CD4-positive, alpha-beta memory T cell (primary cell): ENCODE data around the gene ASH1L. TPM values are rescaled to one million over a fixed set of nuclear protein-coding genes. Genes with fewer than 3 reads are reported as not detected.

Source experiments
- CTCF ChIA-PET: fragments of 350-600 bp; sonication (Branson Sonifier 250); formaldehyde crosslinking; loops from one replicate; lab custom pipeline; 2021; ENCODE audit warnings: inconsistent platforms; ENCODE audit not compliant: partially characterized antibody; lab: Charles Lee
- POLR2A ChIA-PET: fragments of 350-600 bp; sonication (Branson Sonifier 250); formaldehyde crosslinking; loops from one replicate; lab custom pipeline; 2021; ENCODE audit not compliant: partially characterized antibody; lab: Charles Lee
- DNase-seq, 5 donors: peaks; one replicate each; pipeline versions ENCODE4 v3.0.0 to v3.0.0-alpha.2; 2020 to 2022; ENCODE audit warnings: mixed read lengths in 1 of 5
- H3K27ac ChIP-seq: one replicate; pipeline ENCODE4 v1.7.0; 2013; ENCODE audit warnings: low read depth, low read length
- H3K27me3 ChIP-seq: 2 replicates; pipeline ENCODE4 v1.7.0; 2013; ENCODE audit warnings: mild to moderate bottlenecking, low read length, moderate library complexity; ENCODE audit not compliant: insufficient read depth
- H3K36me3 ChIP-seq: 2 replicates; pipeline ENCODE4 v1.7.0; 2013; ENCODE audit warnings: mild to moderate bottlenecking, low read length, moderate library complexity; ENCODE audit not compliant: insufficient read depth
- H3K4me1 ChIP-seq: 2 replicates; pipeline ENCODE4 v1.7.0; 2013; ENCODE audit warnings: mild to moderate bottlenecking, low read length, moderate library complexity; ENCODE audit not compliant: insufficient read depth
- H3K4me3 ChIP-seq, 2 donors: one replicate each; pipeline ENCODE4 v1.7.0; 2013; ENCODE audit warnings: low read length in 2 of 2, mild to moderate bottlenecking in 1 of 2
- H3K9me3 ChIP-seq, 2 donors: one replicate each; pipeline ENCODE4 v1.7.0; 2013; ENCODE audit warnings: low read length in 2 of 2, control low read depth in 1 of 2; ENCODE audit not compliant: control insufficient read depth in 1 of 2
- H3K27ac Mint-ChIP-seq, 7 donors: one replicate each; pipeline ENCODE4 v1.8.0; 2020 to 2021; ENCODE audit warnings: mixed read lengths in 7 of 7, mild to moderate bottlenecking in 6 of 7, inconsistent platforms in 3 of 7, moderate library complexity in 3 of 7
- H3K27me3 Mint-ChIP-seq, 2 donors: one replicate each; pipeline ENCODE4 v1.8.0; 2020 to 2021; ENCODE audit warnings: mixed read lengths in 2 of 2
- H3K36me3 Mint-ChIP-seq, 2 donors: one replicate each; pipeline ENCODE4 v1.8.0; 2020 to 2021; ENCODE audit warnings: mixed read lengths in 2 of 2, inconsistent platforms in 1 of 2, mild to moderate bottlenecking in 1 of 2
- H3K4me1 Mint-ChIP-seq, 4 donors: one replicate each; pipeline ENCODE4 v1.8.0; 2020 to 2021; ENCODE audit warnings: mixed read lengths in 4 of 4, mild to moderate bottlenecking in 1 of 4
- H3K4me3 Mint-ChIP-seq, 8 donors: one replicate each; pipeline ENCODE4 v1.8.0; 2020 to 2021; ENCODE audit warnings: mixed read lengths in 8 of 8, mild to moderate bottlenecking in 7 of 8, moderate library complexity in 6 of 8, inconsistent platforms in 3 of 8
- H3K9me3 Mint-ChIP-seq, 8 donors: one replicate each; pipeline ENCODE4 v1.8.0; 2020 to 2021; ENCODE audit warnings: mixed read lengths in 8 of 8, mild to moderate bottlenecking in 5 of 8, inconsistent platforms in 3 of 8, moderate library complexity in 1 of 8
- intact Hi-C: fragments of 100-400 bp; cut with micrococcal nuclease; formaldehyde crosslinking; loops from one replicate; pipeline ENCODE4 v1.15.1; 2023
- polyA plus RNA-seq, 2 donors: library from polyadenylated mRNA; unstranded; fragments of 300-500 nt; fragmentation: Illumina TruSeq; gene quantifications; one replicate each; pipeline ENCODE4 v1.2.3, GENCODE V29; 2021
- total RNA-seq, 2 experiments: library from RNA; stranded (reverse); gene quantifications; one replicate each; pipeline ENCODE4 v1.2.3, GENCODE V29; 2021

ASH1L gene
- total and polyA plus RNA-seq, 4 experiments from 2014 or later = 7.6 to 107 (median 70.4) TPM

GRCh38 chr1:155322953-155323728 lies 239.5 kb downstream of the ASH1L start:
- Histone ChIP-seq H3K4me1 (peaks cover 31% of the 10 kb centered on the region), H3K27me3 (no peaks in the 10 kb centered on the region), H3K36me3 (no peaks in the 10 kb centered on the region), H3K9me3 (no peaks in the 10 kb centered on the region), H3K27ac (peak overlapping the region; percentile 96), H3K4me3 (peak overlapping the region; percentile 91 to 96)
- DNase-seq = peak; percentile 76 to 88 (median 81)
- Mint-ChIP-seq H3K9me3 (no peaks in the 10 kb centered on the region), H3K27me3 (no peaks in the 10 kb centered on the region), H3K36me3 (peaks cover 5 to 8% of the 10 kb centered on the region in 2 donors), H3K27ac (peak overlapping the region in 5 of 7 donors; percentile 22 to 92 (median 82)), H3K4me3 (peak overlapping the region; percentile 80 to 91 (median 88)), H3K4me1 (peaks cover 15 to 50% (median 29%) of the 10 kb centered on the region in 4 donors)
- POLR2A ChIA-PET = interaction anchor here (0.9 to 3.7 kb wide), 24 partner anchors 9 to 960 kb away, joined by 3 to 39 read pairs (median 6); partner anchors contain the start of genes ASH1L, CLK2, ENTREP3 and FDPS
- intact Hi-C loops = loop anchor here (1.0 to 10.0 kb wide), 7 partner anchors 15 to 386 kb away; partner anchors contain the start of genes CLK2, FDPS, HCN3 and KRTCAP2
- CTCF ChIA-PET = interaction anchor here (0.6 to 10.1 kb wide), 25 partner anchors 11 to 1402 kb away, joined by 3 to 143 read pairs (median 4); partner anchors contain the start of genes CLK2, ENTREP3, FDPS and HCN3

- ChIA-PET POLR2A (interaction anchor here (1.1 to 3.7 kb wide), 12 partner anchors 13 to 240 kb away, joined by 4 to 39 read pairs (median 10); partner anchors contain the start of genes ASH1L, CLK2, FDPS and MTX1), CTCF (interaction anchor here (0.8 to 10.1 kb wide), 11 partner anchors 9 to 129 kb away, joined by 3 to 143 read pairs (median 4); partner anchors contain the start of genes CLK2 and HCN3)
- Histone ChIP-seq H3K4me1 (peaks cover 31% of the 10 kb centered on the region), H3K4me3 (no peak overlapping the region), H3K36me3 (no peaks in the 10 kb centered on the region), H3K27me3 (no peaks in the 10 kb centered on the region), H3K27ac (peak overlapping the region; percentile 96), H3K9me3 (no peaks in the 10 kb centered on the region)
- peak overlapping the region in 3 of 7 donors; percentile 25 to 41 (median 38) for H3K27ac Mint-ChIP-seq
- peaks cover 15 to 50% (median 29%) of the 10 kb centered on the region in 4 donors for H3K4me1 Mint-ChIP-seq
- peaks cover 5 to 12% of the 10 kb centered on the region in 2 donors for H3K36me3 Mint-ChIP-seq
- intact Hi-C loops = loop anchor here (5.0 to 10.0 kb wide), 2 partner anchors 148 to 385 kb away; partner anchors contain the start of genes KRTCAP2, PMVK and TRIM46
- no peaks in the 10 kb centered on the region for H3K9me3 Mint-ChIP-seq
- no peaks in the 10 kb centered on the region for H3K27me3 Mint-ChIP-seq
- H3K4me3 Mint-ChIP-seq = peak overlapping the region; percentile 39 to 78 (median 71)
- no peak for DNase-seq
Measured at GRCh38 chr1:155322571-155322952, 240.0 kb downstream of the ASH1L start.

GRCh38 chr1:155321639-155322503 lies 240.7 kb downstream of the ASH1L start:
- Mint-ChIP-seq H3K27ac (peak overlapping the region in 4 of 7 donors; percentile 25 to 68 (median 40)), H3K36me3 (peaks cover 5 to 14% of the 10 kb centered on the region in 2 donors), H3K9me3 (no peaks in the 10 kb centered on the region), H3K4me3 (peak overlapping the region; percentile 39 to 85 (median 74)), H3K4me1 (peaks cover 16 to 50% (median 29%) of the 10 kb centered on the region in 4 donors), H3K27me3 (no peaks in the 10 kb centered on the region)
- no peak for DNase-seq
- ChIA-PET CTCF (interaction anchor here (0.8 to 10.1 kb wide), 11 partner anchors 8 to 115 kb away, joined by 3 to 143 read pairs (median 4); partner anchors contain the start of genes CLK2 and HCN3), POLR2A (interaction anchor here (0.6 to 3.7 kb wide), 12 partner anchors 14 to 1344 kb away, joined by 3 to 39 read pairs (median 9); partner anchors contain the start of genes CLK2, FDPS, JTB and SCAMP3)
- Histone ChIP-seq H3K36me3 (no peaks in the 10 kb centered on the region), H3K9me3 (no peaks in the 10 kb centered on the region), H3K4me3 (no peak overlapping the region), H3K27ac (no peak overlapping the region), H3K4me1 (peaks cover 31% of the 10 kb centered on the region), H3K27me3 (no peaks in the 10 kb centered on the region)
- intact Hi-C loops = loop anchor here (5.0 to 10.0 kb wide), 2 partner anchors 147 to 385 kb away; partner anchors contain the start of genes KRTCAP2, PMVK and TRIM46

GRCh38 chr1:155320661-155321617 lies 241.7 kb downstream of the ASH1L start, which contains the start of gene RUSC1:
Gene RUSC1 (plus strand): TSS chr1:155320894. CDS start chr1:155321774, 880 bp downstream.
- Mint-ChIP-seq H3K27ac (peak within 1 kb of the TSS; percentile 28 to 82 (median 57)), H3K4me1 (peaks cover 13 to 45% (median 25%) of the 10 kb centered on the region in 4 donors), H3K9me3 (no peaks in the 10 kb centered on the region), H3K27me3 (no peaks in the 10 kb centered on the region), H3K36me3 (peaks cover 5 to 16% of the 10 kb centered on the region in 2 donors), H3K4me3 (peak within 1 kb of the TSS; percentile 69 to 85 (median 76))
- intact Hi-C loops = loop anchor here (5.0 to 10.0 kb wide), 2 partner anchors 146 to 384 kb away; partner anchors contain the start of genes KRTCAP2, PMVK and TRIM46
- Histone ChIP-seq H3K27me3 (no peaks in the 10 kb centered on the region), H3K4me3 (peak within 1 kb of the TSS in 1 of 2 donors; percentile 32), H3K36me3 (no peaks in the 10 kb centered on the region), H3K9me3 (no peaks in the 10 kb centered on the region), H3K4me1 (peaks cover 31% of the 10 kb centered on the region), H3K27ac (no peak within 1 kb of the TSS)
- CTCF ChIA-PET = interaction anchor here (1.0 to 10.1 kb wide), 8 partner anchors 13 to 183 kb away, joined by 3 to 143 read pairs (median 8); partner anchors contain the start of genes CLK2 and HCN3
- POLR2A ChIA-PET = interaction anchor here (0.6 to 3.7 kb wide), 10 partner anchors 13 to 236 kb away, joined by 3 to 39 read pairs (median 4); partner anchors contain the start of genes CLK2, FDPS, HCN3 and SCAMP3
- DNase-seq = peak; percentile 54 to 74 (median 62)

- Histone ChIP-seq H3K27ac (no peak overlapping the region), H3K4me1 (peaks cover 31% of the 10 kb centered on the region), H3K27me3 (no peaks in the 10 kb centered on the region), H3K4me3 (peak overlapping the region in 1 of 2 donors; percentile 32), H3K9me3 (no peaks in the 10 kb centered on the region), H3K36me3 (no peaks in the 10 kb centered on the region)
- ChIA-PET POLR2A (interaction anchor here (0.9 to 1.3 kb wide), 3 partner anchors 44 to 70 kb away, joined by 3 to 5 read pairs (median 3); partner anchors contain the start of genes HCN3 and SCAMP3), CTCF (interaction anchor here (1.4 to 10.1 kb wide), 3 partner anchors 45 to 184 kb away, joined by 3 to 143 read pairs (median 43); partner anchors contain the start of genes CLK2 and HCN3)
- DNase-seq = no peak
- peaks cover 12 to 40% (median 23%) of the 10 kb centered on the region in 4 donors for H3K4me1 Mint-ChIP-seq
- H3K9me3 Mint-ChIP-seq = no peaks in the 10 kb centered on the region
- intact Hi-C loops = loop anchor here (5.0 to 10.0 kb wide), 2 partner anchors 145 to 383 kb away; partner anchors contain the start of genes KRTCAP2, PMVK and TRIM46
- peak overlapping the region; percentile 69 to 85 (median 76) for H3K4me3 Mint-ChIP-seq
- H3K27me3 Mint-ChIP-seq = no peaks in the 10 kb centered on the region
- peaks cover 5 to 16% of the 10 kb centered on the region in 2 donors for H3K36me3 Mint-ChIP-seq
- H3K27ac Mint-ChIP-seq = peak overlapping the region in 6 of 7 donors; percentile 26 to 82 (median 62)
Measured at GRCh38 chr1:155320252-155320651, 242.4 kb downstream of the ASH1L start.
